ENCODE results near the gene COL20A1. TPM values are rescaled to one million over a fixed set of nuclear protein-coding genes. Genes with fewer than 3 reads are reported as not detected.

Gene COL20A1
- total and polyA plus RNA-seq, 10 donors = 0.12 to 2.1 (median 0.60) TPM; not detected in 2

- 58 to 71% (median 68%) methylated on average over 12 to 19 of the region's 22 CpGs for WGBS, 5 donors
- H3K27ac ChIP-seq = no peak overlapping the region
- DNase-seq = no peak
- H3K9me3 ChIP-seq = no peaks in the 10 kb centered on the region
- H3K4me3 ChIP-seq = no peak overlapping the region
- TF ChIP-seq POLR2A (IDR thresholded peaks at IDR 0.05) (no peak), POLR2AphosphoS5 (IDR thresholded peaks at IDR 0.05) (no peak)
- H3K36me3 ChIP-seq = peaks cover 0 to 8% (median 5%) of the 10 kb centered on the region in 6 donors
- H3K27me3 ChIP-seq (replicated peaks in 1 of 7) = peaks cover 0 to 67% (median 49%) of the 10 kb centered on the region in 7 donors
- intact Hi-C loops (cut with DNase I; ENCODE audit: low total_unique reads) = no loop called here
- peaks cover 0 to 27% (median 16%) of the 10 kb centered on the region in 6 donors for H3K4me1 ChIP-seq
Measured at GRCh38 chr20:63293871-63294535, 1.0 kb downstream of the COL20A1 start.

- no peak for TF ChIP-seq POLR2AphosphoS5 (IDR thresholded peaks at IDR 0.05)
- TF ChIP-seq CTCF (IDR thresholded peaks at IDR 0.05 in 8 of 11, conservative IDR thresholded peaks at IDR 0.05 in 3 of 11) = no peak
- TF ChIP-seq POLR2A (IDR thresholded peaks at IDR 0.05) = no peak
- no peaks in the 10 kb centered on the region for H3K9me3 ChIP-seq
- H3K36me3 ChIP-seq = peaks cover 0 to 3% (median under 1%) of the 10 kb centered on the region in 6 donors
- H3K27ac ChIP-seq = no peak overlapping the region
- H3K4me3 ChIP-seq = no peak overlapping the region
- intact Hi-C loops (cut with DNase I; ENCODE audit: low total_unique reads) = no loop called here
- no peak for DNase-seq
- 80 to 95% (median 87%) methylated on average over 5 to 12 of the region's 12 CpGs for WGBS, 5 donors
- H3K4me1 ChIP-seq = peaks cover 0 to 27% (median 16%) of the 10 kb centered on the region in 6 donors
- H3K27me3 ChIP-seq (replicated peaks in 1 of 7) = peaks cover 0 to 72% (median 53%) of the 10 kb centered on the region in 7 donors
Measured at GRCh38 chr20:63294536-63294900, 1.5 kb downstream of the COL20A1 start.

- TF ChIP-seq POLR2A (IDR thresholded peaks at IDR 0.05) = no peak
- TF ChIP-seq CTCF (IDR thresholded peaks at IDR 0.05 in 8 of 11, conservative IDR thresholded peaks at IDR 0.05 in 3 of 11) = no peak
- TF ChIP-seq POLR2AphosphoS5 (IDR thresholded peaks at IDR 0.05) = no peak
- H3K4me3 ChIP-seq = no peak overlapping the region
- no peaks in the 10 kb centered on the region for H3K9me3 ChIP-seq
- intact Hi-C loops (cut with DNase I; ENCODE audit: low total_unique reads) = no loop called here
- WGBS, 5 donors = 32 to 53% (median 44%) methylated on average over 9 to 19 of the region's 19 CpGs
- no peaks in the 10 kb centered on the region for H3K36me3 ChIP-seq
- no peak overlapping the region for H3K27ac ChIP-seq
- no peak for DNase-seq
- peaks cover 0 to 25% (median 15%) of the 10 kb centered on the region in 6 donors for H3K4me1 ChIP-seq
- peaks cover 0 to 77% (median 53%) of the 10 kb centered on the region in 7 donors for H3K27me3 ChIP-seq (replicated peaks in 1 of 7)
Measured at GRCh38 chr20:63295018-63295417, 2.0 kb downstream of the COL20A1 start.

GRCh38 chr20:63295422-63295821, 2.4 kb downstream of the COL20A1 start:
- no peak overlapping the region for H3K4me3 ChIP-seq
- TF ChIP-seq CTCF (IDR thresholded peaks at IDR 0.05 in 8 of 11, conservative IDR thresholded peaks at IDR 0.05 in 3 of 11) (no peak), POLR2A (IDR thresholded peaks at IDR 0.05) (no peak), POLR2AphosphoS5 (IDR thresholded peaks at IDR 0.05) (no peak)
- no peaks in the 10 kb centered on the region for H3K36me3 ChIP-seq
- H3K4me1 ChIP-seq = peaks cover 0 to 22% (median 13%) of the 10 kb centered on the region in 6 donors
- no peaks in the 10 kb centered on the region for H3K9me3 ChIP-seq
- H3K27ac ChIP-seq = no peak overlapping the region
- H3K27me3 ChIP-seq (replicated peaks in 1 of 7) = peaks cover 0 to 79% (median 53%) of the 10 kb centered on the region in 7 donors
- no peak for DNase-seq
- WGBS, 5 donors = 28 to 36% (median 30%) methylated on average over 17 of the region's 17 CpGs
- intact Hi-C loops (cut with DNase I; ENCODE audit: low total_unique reads) = no loop called here

Measured in spleen (tissue), 11 donors.